ENCODE results near the gene S100A3. TPM values are rescaled to one million over a fixed set of nuclear protein-coding genes. Genes with fewer than 3 reads are reported as not detected.
"Not testable (repeated sequence)": the region's sequence is repeated elsewhere in the genome, so short reads cannot be mapped to it uniquely, and the experiment has no call there.

The S100A3 gene
- total RNA-seq, 1 experiment from 2014 or later: 0.33 TPM

- DNase-seq (ENCODE audit: low spot score) (no peak), ATAC-seq (no peak)
- POLR2A ChIA-PET: interaction anchor here (0.8 kb wide), 1 partner anchor 172 kb away, joined by 3 read pairs; no protein-coding TSS in a partner anchor
- Mint-ChIP-seq H3K27me3 (ENCODE audit: low read depth) (peaks cover 19% of the 10 kb centered on the region), H3K4me3 (no peak overlapping the region), H3K27ac (no peak overlapping the region), H3K4me1 (peaks cover 34% of the 10 kb centered on the region), H3K36me3 (peaks cover 7% of the 10 kb centered on the region), H3K9me3 (peaks cover 9% of the 10 kb centered on the region)
- TF ChIP-seq NFYB (CRISPR knock-in tag; conservative IDR thresholded peaks at IDR 0.05; ENCODE audit: low read depth) (no peak), GRHL2 (CRISPR knock-in tag; IDR thresholded peaks at IDR 0.05; ENCODE audit: insufficient replicate concordance, severe bottlenecking) (no peak), ATF6 (CRISPR knock-in tag; IDR thresholded peaks at IDR 0.05) (no peak), E2F4 (CRISPR knock-in tag; IDR thresholded peaks at IDR 0.05; ENCODE audit: borderline replicate concordance, low read depth) (no peak), MAX (CRISPR knock-in tag; IDR thresholded peaks at IDR 0.05) (no peak), SMAD4 (CRISPR knock-in tag; IDR thresholded peaks at IDR 0.05) (no peak), TCF7 (CRISPR knock-in tag; IDR thresholded peaks at IDR 0.05; ENCODE audit: low read depth) (no peak), ATF2 (CRISPR knock-in tag; IDR thresholded peaks at IDR 0.05; ENCODE audit: borderline replicate concordance, low read depth) (no peak), GTF2I (CRISPR knock-in tag; conservative IDR thresholded peaks at IDR 0.05) (no peak), ETV6 (CRISPR knock-in tag; IDR thresholded peaks at IDR 0.05) (no peak), STAT6 (CRISPR knock-in tag; conservative IDR thresholded peaks at IDR 0.05; ENCODE audit: low read depth) (no peak), ZNF281 (CRISPR knock-in tag; IDR thresholded peaks at IDR 0.05) (no peak), MXD4 (CRISPR knock-in tag; IDR thresholded peaks at IDR 0.05; ENCODE audit: borderline replicate concordance) (no peak), EMX1 (CRISPR knock-in tag; IDR thresholded peaks at IDR 0.05) (no peak)
- CTCF ChIA-PET: interaction anchor here (0.6 to 3.6 kb wide), 11 partner anchors 14 to 259 kb away, joined by 3 to 15 read pairs (median 4); partner anchors contain the start of genes CHTOP, S100A13 and S100A4
These were observed 23.9 kb downstream of the S100A3 start for GRCh38 chr1:153525088-153525728.

- H3K9me3 Mint-ChIP-seq; H3K27ac Mint-ChIP-seq; POLR2A ChIA-PET; H3K4me3 Mint-ChIP-seq; ATAC-seq; DNase-seq (ENCODE audit: low spot score); H3K36me3 Mint-ChIP-seq: not testable (repeated sequence)
- CTCF ChIA-PET: interaction anchor here (0.6 to 1.3 kb wide), 2 partner anchors 25 to 105 kb away, joined by 3 to 4 read pairs; partner anchors contain the start of gene S100A13
- H3K27me3 Mint-ChIP-seq (ENCODE audit: low read depth): peaks cover 41% of the 10 kb centered on the region
- peaks cover 38% of the 10 kb centered on the region for H3K4me1 Mint-ChIP-seq
These were observed 26.6 kb downstream of the S100A3 start for GRCh38 chr1:153522353-153523048.

GRCh38 chr1:153521808-153522207 lies 27.2 kb downstream of the S100A3 start:
- CTCF ChIA-PET: interaction anchor here (1.3 to 6.8 kb wide), 4 partner anchors 11 to 106 kb away, joined by 4 to 55 read pairs (median 16); partner anchors contain the start of gene S100A13
- H3K27ac Mint-ChIP-seq; H3K9me3 Mint-ChIP-seq; DNase-seq (ENCODE audit: low spot score); H3K4me3 Mint-ChIP-seq; ATAC-seq; POLR2A ChIA-PET; H3K36me3 Mint-ChIP-seq: not testable (repeated sequence)
- peaks cover 31% of the 10 kb centered on the region for H3K4me1 Mint-ChIP-seq
- H3K27me3 Mint-ChIP-seq (ENCODE audit: low read depth): peaks cover 48% of the 10 kb centered on the region
